H1 (cell line): ENCODE data around the gene ATP6AP1.

Source experiments
- EZH2 ChIP-seq: fragments of 200-600 bp; sonication (generic); IDR thresholded peaks from 2 replicates; pipeline ENCODE4 v1.7.1; 2012; ENCODE audit warnings: low read depth, mild to moderate bottlenecking, moderate library complexity, low read length, inconsistent platforms; ENCODE audit not compliant: severe bottlenecking
- HDAC2 ChIP-seq, 2 experiments: fragments of 300-600 bp in 1 of 2; sonication (generic) in 1 of 2; IDR thresholded peaks; 2 replicates each; pipeline ENCODE4 v1.6.1; 2011 to 2012; ENCODE audit warnings: low read depth in 2 of 2, low read length in 2 of 2, mild to moderate bottlenecking in 2 of 2, moderate library complexity in 2 of 2, borderline replicate concordance in 1 of 2, inconsistent platforms in 1 of 2
- MAX ChIP-seq: IDR thresholded peaks from 2 replicates; pipeline ENCODE4 v1.6.1; 2012; ENCODE audit warnings: inconsistent platforms
- POLR2A ChIP-seq, 2 experiments: IDR thresholded peaks; 1 replicate in 1 of 2; 2 replicates in 1 of 2; pipeline ENCODE4 v1.6.1; 2011; ENCODE audit warnings: low read depth in 2 of 2, low read length in 2 of 2, mild to moderate bottlenecking in 2 of 2; ENCODE audit errors: control extremely low read depth in 1 of 2
- POLR2AphosphoS5 ChIP-seq: IDR thresholded peaks from 2 replicates; pipeline ENCODE4 v1.6.1; 2011; ENCODE audit warnings: low read depth, low read length
- RAD21 ChIP-seq, 2 experiments: IDR thresholded peaks in 1 of 2; conservative IDR thresholded peaks in 1 of 2; 2 replicates each; pipeline ENCODE4 v1.6.1; 2011; ENCODE audit warnings: low read depth in 2 of 2, low read length in 2 of 2, improper control_type of control experiment in 1 of 2, inconsistent platforms in 1 of 2, mild to moderate bottlenecking in 1 of 2, moderate library complexity in 1 of 2
- RFX5 ChIP-seq: IDR thresholded peaks from 2 replicates; pipeline ENCODE4 v1.6.1; 2011; ENCODE audit warnings: low read depth, low read length, improper control_type of control experiment, borderline replicate concordance
- RNF2 ChIP-seq: fragments of 200-900, 300-1000 bp; sonication (generic); IDR thresholded peaks from 2 replicates; pipeline ENCODE4 v1.7.1; 2016; ENCODE audit warnings: borderline replicate concordance, low read depth, mild to moderate bottlenecking, antibody characterized with exemption, low read length; ENCODE audit not compliant: poor library complexity, severe bottlenecking; ENCODE audit errors: missing control alignments
- SP2 ChIP-seq: IDR thresholded peaks from 2 replicates; pipeline ENCODE4 v1.6.1; 2012; ENCODE audit warnings: mild to moderate bottlenecking, low read length, inconsistent platforms
- TBP ChIP-seq: IDR thresholded peaks from 2 replicates; pipeline ENCODE4 v1.6.1; 2011; ENCODE audit warnings: low read depth, low read length, improper control_type of control experiment
- TCF12 ChIP-seq: IDR thresholded peaks from 2 replicates; pipeline ENCODE4 v1.6.1; 2011; ENCODE audit warnings: low read depth, mild to moderate bottlenecking, low read length
- YY1 ChIP-seq: IDR thresholded peaks from 2 replicates; pipeline ENCODE4 v1.6.1; 2011; ENCODE audit warnings: low read depth, mild to moderate bottlenecking, low read length
- TF ChIP-seq, protein P1 (sequence below), 3 experiments: IDR thresholded peaks; 1 replicate in 2 of 3; 2 replicates in 1 of 3; pipeline versions ENCODE4 v1.5.1 to v1.6.1; 2011; ENCODE audit warnings: low read length in 3 of 3, mild to moderate bottlenecking in 3 of 3, inconsistent platforms in 2 of 3, low read depth in 1 of 3, moderate library complexity in 1 of 3; ENCODE audit not compliant: insufficient read depth in 1 of 3; ENCODE audit errors: control extremely low read depth in 1 of 3

DNA sequence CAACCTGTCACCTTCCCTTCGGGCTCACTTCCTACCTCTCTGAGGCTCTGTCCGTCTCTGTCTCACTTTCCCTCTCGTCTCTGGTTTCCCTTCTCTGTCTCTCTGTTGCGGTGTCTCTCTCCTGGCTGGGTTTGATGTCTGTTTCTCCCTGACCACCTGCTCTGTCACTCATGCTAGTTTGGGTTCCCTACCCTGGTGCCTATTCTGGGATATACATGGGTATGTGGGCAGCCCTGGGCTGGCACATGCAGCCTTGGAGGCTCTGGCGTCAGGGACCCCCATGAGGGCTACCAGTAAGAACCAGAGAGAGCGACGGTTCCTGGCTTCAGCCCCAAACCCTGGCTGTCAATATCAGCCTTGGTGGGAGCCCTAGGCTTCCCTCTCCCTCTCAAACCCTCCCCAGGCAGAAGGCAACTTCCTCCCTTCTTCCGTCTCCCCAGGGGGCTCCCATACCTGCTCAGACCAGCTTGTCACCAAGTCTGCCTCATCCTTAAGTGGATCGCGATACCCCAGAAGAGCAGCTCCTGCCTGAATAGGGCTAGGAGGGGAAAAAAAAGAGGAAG, 19.7 kb upstream of the ATP6AP1 start:
- TF ChIP-seq EZH2, result no peak
- TF ChIP-seq, protein P1, sequence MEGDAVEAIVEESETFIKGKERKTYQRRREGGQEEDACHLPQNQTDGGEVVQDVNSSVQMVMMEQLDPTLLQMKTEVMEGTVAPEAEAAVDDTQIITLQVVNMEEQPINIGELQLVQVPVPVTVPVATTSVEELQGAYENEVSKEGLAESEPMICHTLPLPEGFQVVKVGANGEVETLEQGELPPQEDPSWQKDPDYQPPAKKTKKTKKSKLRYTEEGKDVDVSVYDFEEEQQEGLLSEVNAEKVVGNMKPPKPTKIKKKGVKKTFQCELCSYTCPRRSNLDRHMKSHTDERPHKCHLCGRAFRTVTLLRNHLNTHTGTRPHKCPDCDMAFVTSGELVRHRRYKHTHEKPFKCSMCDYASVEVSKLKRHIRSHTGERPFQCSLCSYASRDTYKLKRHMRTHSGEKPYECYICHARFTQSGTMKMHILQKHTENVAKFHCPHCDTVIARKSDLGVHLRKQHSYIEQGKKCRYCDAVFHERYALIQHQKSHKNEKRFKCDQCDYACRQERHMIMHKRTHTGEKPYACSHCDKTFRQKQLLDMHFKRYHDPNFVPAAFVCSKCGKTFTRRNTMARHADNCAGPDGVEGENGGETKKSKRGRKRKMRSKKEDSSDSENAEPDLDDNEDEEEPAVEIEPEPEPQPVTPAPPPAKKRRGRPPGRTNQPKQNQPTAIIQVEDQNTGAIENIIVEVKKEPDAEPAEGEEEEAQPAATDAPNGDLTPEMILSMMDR (IDR thresholded peaks at IDR 0.05; ENCODE audit: control extremely low read depth in 1 of 3, insufficient read depth in 1 of 3, low read depth in 1 of 3, low read length in 3 of 3), result no peak
- no peak for TF ChIP-seq POLR2AphosphoS5
- no peak for TF ChIP-seq SP2
- no peak for TF ChIP-seq YY1
- no peak for TF ChIP-seq POLR2A (IDR thresholded peaks at IDR 0.05; ENCODE audit: control extremely low read depth in 1 of 2, low read depth in 2 of 2, low read length in 2 of 2)
- TF ChIP-seq TCF12, result no peak
- no peak for TF ChIP-seq MAX
- TF ChIP-seq TBP, result no peak
- no peak for TF ChIP-seq RNF2
- no peak for TF ChIP-seq HDAC2 (IDR thresholded peaks at IDR 0.05; ENCODE audit: borderline replicate concordance in 1 of 2, low read depth in 2 of 2, low read length in 2 of 2)
- TF ChIP-seq RFX5, result no peak
- TF ChIP-seq RAD21 (IDR thresholded peaks at IDR 0.05 in 1 of 2, conservative IDR thresholded peaks at IDR 0.05 in 1 of 2; ENCODE audit: low read depth in 2 of 2, low read length in 2 of 2), result no peak
